WERI-Rb-1 (cell line): ENCODE data around the gene COL12A1.

ENCODE experiments used
- DNase-seq: peaks from one replicate; pipeline ENCODE4 v3.0.0-alpha.2; 2020
- H3K27ac ChIP-seq: fragments of 250-450 bp; sonication (Bioruptor Pico); 2 replicates; pipeline ENCODE4 v1.5.1; 2020; ENCODE audit warnings: mild to moderate bottlenecking, moderate library complexity
- H3K27me3 ChIP-seq: fragments of 250-450 bp; sonication (Bioruptor Pico); 2 replicates; pipeline ENCODE4 v1.5.1; 2021; ENCODE audit warnings: mild to moderate bottlenecking, low read depth, moderate library complexity; ENCODE audit not compliant: insufficient read depth, severe bottlenecking
- H3K36me3 ChIP-seq: fragments of 250-450 bp; sonication (Bioruptor Pico); 2 replicates; pipeline ENCODE4 v1.5.1; 2020; ENCODE audit warnings: mild to moderate bottlenecking, moderate library complexity
- H3K4me3 ChIP-seq: 2 replicates; pipeline ENCODE4 v1.5.1; 2011; ENCODE audit warnings: low read depth, mild to moderate bottlenecking, control low read depth, low read length
- H3K9me3 ChIP-seq: fragments of 250-450 bp; sonication (Bioruptor Pico); 2 replicates; pipeline ENCODE4 v1.5.1; 2021; ENCODE audit warnings: mild to moderate bottlenecking, moderate library complexity; ENCODE audit not compliant: severe bottlenecking
- TF ChIP-seq, protein P1 (sequence below): IDR thresholded peaks from 2 replicates; pipeline ENCODE4 v1.5.1; 2011; ENCODE audit warnings: low read depth, mild to moderate bottlenecking, control low read depth, inconsistent platforms, low read length

COL12A1 gene

DNA sequence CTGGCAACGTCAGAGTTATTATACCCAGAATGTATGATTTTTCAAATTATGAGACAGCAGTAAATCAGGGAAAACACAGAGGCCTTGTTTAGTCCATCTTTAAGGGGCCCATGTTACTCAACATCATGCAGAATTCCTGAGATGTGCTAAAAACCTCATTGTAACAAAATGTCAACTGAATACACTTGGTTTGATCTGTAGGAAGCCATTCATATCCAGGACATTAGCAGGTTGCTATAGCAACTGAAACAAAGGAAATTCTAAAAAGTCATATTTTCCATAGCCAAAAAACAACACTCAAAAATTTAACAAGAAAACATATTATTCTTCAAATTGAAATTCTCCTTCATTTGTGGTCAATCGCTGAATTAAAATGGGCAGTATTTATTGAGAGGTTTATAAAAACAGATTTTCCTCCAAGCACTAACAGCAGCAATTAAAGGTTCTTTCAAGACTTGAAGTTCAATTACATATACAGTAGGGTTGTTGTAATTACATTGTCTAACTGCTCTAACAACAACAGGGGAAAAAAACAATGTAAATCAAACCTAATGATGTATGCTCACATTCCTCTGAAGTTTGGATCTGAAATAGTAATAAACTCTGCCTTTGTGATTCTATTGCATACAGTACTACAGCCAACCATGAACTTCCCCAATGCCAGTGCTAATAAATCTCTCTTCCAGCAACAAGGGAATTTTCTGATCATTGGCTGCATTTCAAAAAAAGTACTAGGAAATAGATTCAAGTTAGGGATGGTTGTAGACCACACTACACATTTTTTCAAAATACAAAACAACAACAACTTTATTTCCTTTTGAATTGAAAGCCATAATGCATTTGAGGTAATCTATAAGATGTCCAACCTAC is 34.9 kb downstream of the COL12A1 start:
- TF ChIP-seq, protein P1, sequence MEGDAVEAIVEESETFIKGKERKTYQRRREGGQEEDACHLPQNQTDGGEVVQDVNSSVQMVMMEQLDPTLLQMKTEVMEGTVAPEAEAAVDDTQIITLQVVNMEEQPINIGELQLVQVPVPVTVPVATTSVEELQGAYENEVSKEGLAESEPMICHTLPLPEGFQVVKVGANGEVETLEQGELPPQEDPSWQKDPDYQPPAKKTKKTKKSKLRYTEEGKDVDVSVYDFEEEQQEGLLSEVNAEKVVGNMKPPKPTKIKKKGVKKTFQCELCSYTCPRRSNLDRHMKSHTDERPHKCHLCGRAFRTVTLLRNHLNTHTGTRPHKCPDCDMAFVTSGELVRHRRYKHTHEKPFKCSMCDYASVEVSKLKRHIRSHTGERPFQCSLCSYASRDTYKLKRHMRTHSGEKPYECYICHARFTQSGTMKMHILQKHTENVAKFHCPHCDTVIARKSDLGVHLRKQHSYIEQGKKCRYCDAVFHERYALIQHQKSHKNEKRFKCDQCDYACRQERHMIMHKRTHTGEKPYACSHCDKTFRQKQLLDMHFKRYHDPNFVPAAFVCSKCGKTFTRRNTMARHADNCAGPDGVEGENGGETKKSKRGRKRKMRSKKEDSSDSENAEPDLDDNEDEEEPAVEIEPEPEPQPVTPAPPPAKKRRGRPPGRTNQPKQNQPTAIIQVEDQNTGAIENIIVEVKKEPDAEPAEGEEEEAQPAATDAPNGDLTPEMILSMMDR = no peak
- Histone ChIP-seq H3K27me3 (peaks cover 82% of the 10 kb centered on the region), H3K27ac (no peak overlapping the region), H3K9me3 (no peaks in the 10 kb centered on the region), H3K4me3 (no peak overlapping the region), H3K36me3 (no peaks in the 10 kb centered on the region)
- no peak for DNase-seq

DNA sequence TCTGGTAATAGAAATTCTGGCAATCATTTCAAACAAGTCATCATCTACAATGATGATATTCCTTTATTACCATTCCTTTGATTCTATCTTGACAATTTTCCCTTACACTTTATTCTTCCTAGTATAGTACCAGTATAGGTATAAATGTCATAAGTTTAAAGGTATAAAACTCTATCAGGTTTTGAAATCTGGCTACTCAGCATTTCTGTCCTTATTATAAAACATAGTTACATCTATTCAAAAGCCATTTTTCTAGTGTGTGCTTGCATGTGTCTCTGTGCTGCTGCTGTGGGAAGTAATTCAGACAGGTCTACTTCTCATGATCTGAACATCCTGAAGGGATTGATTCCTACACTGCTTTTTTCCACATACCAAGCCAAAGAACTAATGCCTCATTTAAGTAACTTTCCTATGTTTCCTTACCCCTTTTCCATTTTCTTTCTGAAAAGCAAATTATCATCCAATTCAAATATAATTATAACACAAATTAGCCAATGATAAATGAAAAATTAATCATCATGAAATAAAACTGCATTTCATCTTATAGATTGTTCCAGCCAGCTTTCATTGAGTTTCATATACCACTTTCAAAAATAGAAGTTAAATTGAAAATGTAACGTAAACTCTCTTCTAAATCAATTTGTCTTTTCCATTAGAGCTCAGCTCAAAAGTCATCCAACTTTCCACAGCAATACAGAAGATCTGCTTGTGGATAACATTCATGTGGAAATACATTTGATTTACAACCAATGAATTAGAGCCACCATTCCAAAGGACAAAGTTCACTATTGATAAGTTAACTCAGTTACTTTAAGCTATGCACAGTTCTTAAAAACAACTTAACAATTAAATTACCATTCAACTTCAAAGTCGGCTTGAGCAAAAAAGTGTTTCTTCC is 35.9 kb downstream of the COL12A1 start:
- TF ChIP-seq, protein P1 = no peak
- no peak overlapping the region for H3K4me3 ChIP-seq
- no peaks in the 10 kb centered on the region for H3K9me3 ChIP-seq
- no peaks in the 10 kb centered on the region for H3K36me3 ChIP-seq
- no peak overlapping the region for H3K27ac ChIP-seq
- no peak for DNase-seq
- peaks cover 81% of the 10 kb centered on the region for H3K27me3 ChIP-seq

DNA sequence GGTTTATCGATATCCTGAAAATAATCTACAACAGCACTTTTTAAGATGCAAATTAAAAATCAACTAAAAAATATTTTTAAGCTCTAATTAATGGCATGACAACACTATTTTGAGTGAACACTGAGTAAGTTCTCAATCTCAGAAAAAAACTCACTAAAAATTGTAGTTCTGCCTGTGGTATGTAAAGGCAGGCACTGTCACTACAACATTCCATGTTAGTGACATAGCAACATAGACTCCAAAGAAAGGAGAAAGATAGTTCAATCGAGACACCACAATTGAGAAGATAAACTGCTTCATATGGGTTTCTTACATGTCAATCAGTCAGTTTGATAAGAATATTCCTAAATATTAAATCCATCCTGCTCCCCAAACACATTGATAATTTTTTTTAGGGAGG is 38.0 kb downstream of the COL12A1 start:
- Histone ChIP-seq H3K36me3 (no peaks in the 10 kb centered on the region), H3K27me3 (peaks cover 68% of the 10 kb centered on the region), H3K4me3 (no peak overlapping the region), H3K27ac (no peak overlapping the region), H3K9me3 (no peaks in the 10 kb centered on the region)
- TF ChIP-seq, protein P1 = no peak
- DNase-seq = no peak

DNA sequence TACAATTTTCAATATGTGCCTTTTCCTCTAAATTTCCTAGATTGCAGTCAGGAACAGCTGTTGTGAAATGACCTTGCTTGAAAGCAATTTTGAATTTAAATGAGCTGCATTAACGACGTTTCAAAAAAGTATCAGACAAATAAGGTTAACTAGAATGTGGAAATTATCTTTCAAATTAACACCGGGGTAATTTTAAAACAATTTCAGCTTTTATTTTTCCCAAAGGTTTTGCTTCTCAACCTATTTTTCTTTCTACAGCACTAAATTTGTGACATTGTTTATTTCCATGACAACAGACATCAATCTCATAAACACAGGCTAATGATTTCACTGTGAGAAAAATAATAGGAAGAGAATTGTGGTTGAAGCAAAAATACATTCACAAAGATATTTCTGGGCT is 38.5 kb downstream of the COL12A1 start:
- H3K4me3 ChIP-seq = no peak overlapping the region
- TF ChIP-seq, protein P1 = no peak
- no peak for DNase-seq
- no peak overlapping the region for H3K27ac ChIP-seq
- H3K27me3 ChIP-seq = peaks cover 63% of the 10 kb centered on the region
- H3K9me3 ChIP-seq = no peaks in the 10 kb centered on the region
- no peaks in the 10 kb centered on the region for H3K36me3 ChIP-seq

DNA sequence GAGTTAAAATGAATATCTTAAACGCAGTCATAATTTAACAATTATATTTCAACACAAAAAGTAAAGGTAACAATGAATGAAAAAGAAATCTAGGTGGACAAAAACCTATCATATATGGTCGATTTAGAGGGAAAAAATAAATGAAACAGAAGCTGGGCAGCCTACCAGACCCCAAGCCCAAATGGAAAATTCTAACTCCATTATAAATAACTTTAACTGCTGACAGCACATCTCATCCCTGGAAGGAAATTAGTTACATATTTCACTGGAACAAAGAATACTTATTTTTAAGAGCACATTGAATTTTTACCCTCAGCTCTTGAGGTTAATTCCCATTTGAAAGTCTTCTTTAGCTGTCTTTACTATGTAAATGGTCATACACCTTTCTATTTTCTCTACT is 39.1 kb downstream of the COL12A1 start:
- Histone ChIP-seq H3K36me3 (no peaks in the 10 kb centered on the region), H3K27ac (no peak overlapping the region), H3K27me3 (peaks cover 57% of the 10 kb centered on the region), H3K4me3 (no peak overlapping the region), H3K9me3 (no peaks in the 10 kb centered on the region)
- no peak for DNase-seq
- TF ChIP-seq, protein P1 = no peak
